Measurements from ENCODE around the gene PSMA5. TPM values are rescaled to one million over a fixed set of nuclear protein-coding genes. Genes with fewer than 3 reads are reported as not detected.
"Not testable (repeated sequence)": the region's sequence is repeated elsewhere in the genome, so short reads cannot be mapped to it uniquely, and the experiment has no call there.

PSMA5 gene
- total RNA-seq, 1 donor from 2014 or later, result 81.1 TPM

DNA sequence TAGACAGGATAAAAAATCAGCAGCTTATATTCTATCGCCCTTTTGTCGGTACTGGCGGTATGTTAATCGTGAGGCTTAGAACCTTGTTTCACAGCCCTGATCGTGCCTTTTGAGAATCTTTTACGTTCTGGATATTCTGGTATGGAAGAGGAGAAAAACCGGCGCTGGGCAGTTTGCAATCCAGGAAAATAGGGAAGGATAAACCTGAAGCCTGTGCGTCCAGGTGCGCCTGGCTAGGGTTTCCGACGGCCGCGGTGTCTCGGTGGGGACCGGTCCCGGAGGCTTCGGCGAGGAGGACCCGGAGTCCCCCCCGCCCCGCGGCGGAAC lies 39.8 kb upstream of the PSMA5 start:
- Mint-ChIP-seq H3K27me3 (peaks cover 87% of the 10 kb centered on the region), H3K4me3 (ENCODE audit: low read depth) (peak overlapping the region; percentile 69), H3K36me3 (ENCODE audit: insufficient read depth) (no peaks in the 10 kb centered on the region), H3K9me3 (ENCODE audit: low read depth) (no peaks in the 10 kb centered on the region), H3K27ac (no peak overlapping the region), H3K4me1 (ENCODE audit: low read depth) (peaks cover 3% of the 10 kb centered on the region)
- no peak for DNase-seq (ENCODE audit: low spot score, unreplicated experiment)
- TF ChIP-seq, protein P1, sequence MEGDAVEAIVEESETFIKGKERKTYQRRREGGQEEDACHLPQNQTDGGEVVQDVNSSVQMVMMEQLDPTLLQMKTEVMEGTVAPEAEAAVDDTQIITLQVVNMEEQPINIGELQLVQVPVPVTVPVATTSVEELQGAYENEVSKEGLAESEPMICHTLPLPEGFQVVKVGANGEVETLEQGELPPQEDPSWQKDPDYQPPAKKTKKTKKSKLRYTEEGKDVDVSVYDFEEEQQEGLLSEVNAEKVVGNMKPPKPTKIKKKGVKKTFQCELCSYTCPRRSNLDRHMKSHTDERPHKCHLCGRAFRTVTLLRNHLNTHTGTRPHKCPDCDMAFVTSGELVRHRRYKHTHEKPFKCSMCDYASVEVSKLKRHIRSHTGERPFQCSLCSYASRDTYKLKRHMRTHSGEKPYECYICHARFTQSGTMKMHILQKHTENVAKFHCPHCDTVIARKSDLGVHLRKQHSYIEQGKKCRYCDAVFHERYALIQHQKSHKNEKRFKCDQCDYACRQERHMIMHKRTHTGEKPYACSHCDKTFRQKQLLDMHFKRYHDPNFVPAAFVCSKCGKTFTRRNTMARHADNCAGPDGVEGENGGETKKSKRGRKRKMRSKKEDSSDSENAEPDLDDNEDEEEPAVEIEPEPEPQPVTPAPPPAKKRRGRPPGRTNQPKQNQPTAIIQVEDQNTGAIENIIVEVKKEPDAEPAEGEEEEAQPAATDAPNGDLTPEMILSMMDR (IDR thresholded peaks at IDR 0.05; ENCODE audit: unreplicated experiment), result no peak

DNA sequence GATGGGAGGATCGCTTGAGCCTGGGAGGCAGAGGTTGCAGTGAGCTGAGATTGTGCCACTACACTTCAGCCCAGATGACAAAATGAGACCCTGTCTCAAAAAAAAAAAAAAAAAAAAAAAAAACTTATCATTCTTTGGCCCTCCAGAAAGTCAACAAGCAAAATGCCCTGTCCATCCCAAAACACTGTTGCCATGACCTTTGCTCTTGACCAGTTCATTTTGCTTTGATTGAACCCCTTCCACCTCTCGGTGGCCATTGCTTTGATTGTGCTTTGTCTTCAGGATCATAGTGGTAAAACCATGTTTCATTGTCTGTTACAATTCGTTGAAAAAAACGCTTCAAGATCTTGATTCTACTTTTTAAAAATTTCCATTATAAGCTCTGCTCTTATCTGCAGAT lies 31.6 kb upstream of the PSMA5 start:
- TF ChIP-seq, protein P1 (IDR thresholded peaks at IDR 0.05; ENCODE audit: unreplicated experiment), result no peak

DNA sequence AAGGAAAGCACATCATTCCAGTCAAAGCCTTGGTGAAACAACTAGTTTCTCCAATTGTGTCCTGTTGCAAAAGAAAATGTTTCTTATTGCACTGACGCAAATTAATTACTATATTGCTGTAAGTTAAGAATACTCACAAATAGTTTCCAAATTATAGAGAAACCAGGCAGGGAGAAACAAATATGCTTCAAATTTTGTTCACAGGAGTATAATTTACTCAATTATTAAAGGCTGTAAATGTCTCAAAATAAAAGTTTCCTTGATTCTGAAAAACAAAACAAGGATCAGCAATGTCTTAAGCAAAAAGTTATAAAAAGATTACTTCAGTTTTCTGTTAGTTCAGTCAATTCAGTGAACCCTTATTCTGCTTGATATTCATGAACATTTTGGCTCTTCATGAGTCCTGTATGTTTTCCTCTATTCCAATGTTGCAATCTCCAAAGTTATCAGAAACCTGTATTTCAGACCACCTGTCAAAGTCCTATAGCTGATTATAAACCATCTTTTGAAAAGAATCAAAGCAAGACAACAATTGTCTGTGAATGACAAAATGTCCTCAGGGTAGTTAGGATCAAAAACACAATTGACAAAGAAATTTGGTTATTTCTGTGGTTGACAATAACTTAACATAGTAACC lies 28.4 kb upstream of the PSMA5 start:
- Mint-ChIP-seq H3K4me3 (ENCODE audit: low read depth) (no peak overlapping the region), H3K4me1 (ENCODE audit: low read depth) (no peaks in the 10 kb centered on the region), H3K27ac (no peak overlapping the region), H3K27me3 (peaks cover 4% of the 10 kb centered on the region), H3K36me3 (ENCODE audit: insufficient read depth) (no peaks in the 10 kb centered on the region), H3K9me3 (ENCODE audit: low read depth) (peaks cover 24% of the 10 kb centered on the region)
- TF ChIP-seq, protein P1 (IDR thresholded peaks at IDR 0.05; ENCODE audit: unreplicated experiment), result no peak
- no peak for DNase-seq (ENCODE audit: low spot score, unreplicated experiment)

More for the DNA sequence above, 31.6 kb upstream of the PSMA5 start:
- Mint-ChIP-seq H3K4me3 (ENCODE audit: low read depth) (no peak overlapping the region), H3K36me3 (ENCODE audit: insufficient read depth) (no peaks in the 10 kb centered on the region), H3K9me3 (ENCODE audit: low read depth) (peaks cover 21% of the 10 kb centered on the region), H3K27me3 (peaks cover 22% of the 10 kb centered on the region), H3K4me1 (ENCODE audit: low read depth) (no peaks in the 10 kb centered on the region), H3K27ac (no peak overlapping the region)
- no peak for DNase-seq (ENCODE audit: low spot score, unreplicated experiment)

DNA sequence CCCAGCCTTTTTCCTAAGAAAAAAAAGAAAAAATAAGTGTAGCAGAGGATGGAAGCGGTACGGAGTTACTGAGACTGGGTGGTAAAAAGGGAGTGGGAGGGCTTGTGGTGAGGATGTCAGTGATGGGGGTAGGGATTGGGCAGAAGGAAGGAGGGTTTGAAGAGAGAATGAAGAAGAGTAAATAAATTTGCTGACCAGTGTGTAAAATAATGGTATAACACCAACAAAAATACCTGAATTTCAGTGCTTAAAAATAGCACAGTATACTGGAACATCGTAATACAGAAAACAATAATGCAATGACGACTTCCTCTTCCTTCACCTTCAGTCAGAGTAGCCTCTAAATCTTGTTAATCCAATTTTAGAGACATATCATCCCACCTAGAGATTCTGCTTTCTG lies 21.3 kb upstream of the PSMA5 start:
- peaks cover 18% of the 10 kb centered on the region for H3K27me3 Mint-ChIP-seq
- TF ChIP-seq, protein P1 (IDR thresholded peaks at IDR 0.05; ENCODE audit: unreplicated experiment), result no peak
- H3K4me1 Mint-ChIP-seq (ENCODE audit: low read depth), result no peaks in the 10 kb centered on the region
- no peak overlapping the region for H3K4me3 Mint-ChIP-seq (ENCODE audit: low read depth)
- no peaks in the 10 kb centered on the region for H3K36me3 Mint-ChIP-seq (ENCODE audit: insufficient read depth)
- no peak for DNase-seq (ENCODE audit: low spot score, unreplicated experiment)
- H3K9me3 Mint-ChIP-seq (ENCODE audit: low read depth), result peaks cover 3% of the 10 kb centered on the region
- no peak overlapping the region for H3K27ac Mint-ChIP-seq

DNA sequence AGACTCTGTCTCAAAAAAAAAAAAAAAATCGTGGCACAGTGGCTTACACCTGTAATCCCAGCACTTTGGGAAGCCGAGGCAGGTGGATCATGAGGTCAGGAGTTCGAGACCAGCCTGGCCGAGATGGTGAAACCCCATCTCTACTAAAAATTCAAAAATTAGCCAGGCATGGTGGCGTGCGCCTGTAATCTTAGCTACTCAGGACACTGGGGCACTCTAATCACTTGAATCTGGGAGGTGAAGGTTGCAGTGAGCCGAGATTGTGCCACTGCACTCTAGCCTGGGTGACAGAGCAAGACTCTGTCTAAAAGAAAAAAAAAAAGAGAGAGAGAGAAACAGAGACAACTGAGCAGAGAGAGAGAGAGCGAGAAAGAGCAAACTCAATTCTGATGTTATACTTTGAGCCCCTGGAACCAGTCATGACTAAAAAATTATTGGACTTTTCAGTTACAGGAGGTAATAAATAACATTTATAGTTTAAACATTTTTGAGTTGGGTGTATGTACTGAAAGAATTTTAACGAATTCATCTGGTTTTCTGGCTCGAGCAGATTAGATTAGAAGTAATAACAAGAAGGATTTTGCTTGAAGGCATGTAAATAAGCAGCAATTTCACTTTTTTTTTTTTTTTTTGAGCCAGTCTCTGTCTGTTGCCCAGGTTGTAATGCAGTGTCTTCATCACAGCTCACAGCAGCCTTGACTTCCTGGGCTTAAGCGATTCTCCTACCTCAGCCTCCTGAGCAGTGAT lies 19.9 kb upstream of the PSMA5 start:
- H3K36me3 Mint-ChIP-seq (ENCODE audit: insufficient read depth); H3K9me3 Mint-ChIP-seq (ENCODE audit: low read depth); H3K27ac Mint-ChIP-seq; H3K4me3 Mint-ChIP-seq (ENCODE audit: low read depth); H3K4me1 Mint-ChIP-seq (ENCODE audit: low read depth); DNase-seq (ENCODE audit: low spot score, unreplicated experiment): not testable (repeated sequence)
- H3K27me3 Mint-ChIP-seq, result peaks cover 18% of the 10 kb centered on the region

DNA sequence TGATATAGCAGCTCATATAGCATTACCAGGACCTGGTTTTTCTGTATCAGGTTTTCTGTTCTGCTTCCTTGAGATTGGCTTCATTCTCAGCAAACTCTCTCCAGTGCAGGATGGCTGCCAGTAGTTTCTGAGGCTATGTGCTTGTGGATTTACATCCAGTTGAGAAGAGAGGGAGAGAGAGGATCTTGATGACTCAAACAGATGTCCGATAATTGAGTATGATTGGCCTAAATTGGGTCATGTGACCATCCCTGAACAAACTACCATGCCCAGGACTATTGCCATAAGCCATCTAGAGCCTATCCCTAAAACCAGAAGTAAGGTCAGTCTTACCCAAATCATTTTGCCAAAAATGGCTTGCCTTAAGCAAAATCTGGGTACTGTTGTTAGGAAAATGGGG lies 18.1 kb upstream of the PSMA5 start:
- Mint-ChIP-seq H3K36me3 (ENCODE audit: insufficient read depth) (no peaks in the 10 kb centered on the region), H3K9me3 (ENCODE audit: low read depth) (no peaks in the 10 kb centered on the region), H3K4me3 (ENCODE audit: low read depth) (no peak overlapping the region), H3K27ac (no peak overlapping the region), H3K4me1 (ENCODE audit: low read depth) (no peaks in the 10 kb centered on the region), H3K27me3 (peaks cover 15% of the 10 kb centered on the region)
- TF ChIP-seq, protein P1 (IDR thresholded peaks at IDR 0.05; ENCODE audit: unreplicated experiment), result no peak
- DNase-seq (ENCODE audit: low spot score, unreplicated experiment), result no peak

Measured in progenitor cell of endocrine pancreas (in vitro differentiated cells).